NCI-H1436 (cell line): ENCODE results near the gene HES6.
"Not testable (repeated sequence)": the region's sequence is repeated elsewhere in the genome, so short reads cannot be mapped to it uniquely, and the experiment has no call there.

Experiments
- DNase-seq: peaks from one replicate; lab custom pipeline; 2025; lab: John Stamatoyannopoulos, UW

Gene HES6

GRCh38 chr2:238273433-238273832 lies 33.6 kb upstream of the HES6 start:
- not testable (repeated sequence) for DNase-seq

- DNase-seq, result no peak
Observed at GRCh38 chr2:238272156-238272555, 32.3 kb upstream of the HES6 start.

GRCh38 chr2:238271686-238272085 lies 31.8 kb upstream of the HES6 start:
- DNase-seq, result not testable (repeated sequence)

- no peak for DNase-seq
Observed at GRCh38 chr2:238271061-238271554, 31.3 kb upstream of the HES6 start.

DNA sequence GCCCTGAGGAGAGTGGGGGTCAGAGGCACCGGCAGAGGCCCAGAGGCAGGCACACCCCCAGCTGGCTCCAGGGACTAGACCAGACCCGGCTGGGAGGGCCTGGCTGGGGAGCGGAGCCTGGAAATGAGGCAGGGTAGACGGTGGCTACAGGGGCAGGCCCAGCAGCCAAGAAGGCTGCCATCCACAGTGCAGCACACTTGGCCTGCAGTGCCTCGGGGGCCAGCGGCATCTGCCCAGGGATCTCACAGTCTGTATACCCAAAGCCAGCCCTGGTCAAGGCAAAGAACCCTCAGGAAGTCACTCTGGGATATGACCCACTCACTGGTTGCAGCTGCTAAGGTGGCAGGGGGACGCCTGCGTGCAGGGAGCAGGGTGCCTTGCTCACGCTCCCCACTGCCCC lies 30.8 kb upstream of the HES6 start:
- no peak for DNase-seq

DNA sequence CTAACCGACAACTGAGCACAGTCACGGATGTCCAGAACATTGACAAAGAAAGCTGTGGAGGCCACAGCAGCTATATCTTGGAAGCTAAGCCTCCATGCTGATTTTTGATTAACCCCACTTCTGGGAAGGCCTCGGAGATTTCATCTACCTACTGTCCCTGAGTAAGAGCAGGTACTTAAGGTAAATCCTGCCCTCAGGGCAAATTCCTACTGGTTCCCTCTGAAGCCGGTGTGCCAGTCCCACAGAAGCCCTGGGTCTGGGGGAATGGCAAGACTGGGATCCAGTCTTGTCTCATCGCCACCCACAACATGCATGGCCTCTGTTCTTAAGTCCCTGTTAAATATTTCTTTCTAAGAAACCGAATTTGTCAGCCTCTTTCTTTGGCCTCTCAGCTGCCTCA lies 29.9 kb upstream of the HES6 start:
- no peak for DNase-seq

GRCh38 chr2:238267884-238268680 lies 28.2 kb upstream of the HES6 start:
- DNase-seq, result no peak

- DNase-seq, result no peak
Observed at GRCh38 chr2:238267341-238267710, 27.5 kb upstream of the HES6 start.

- DNase-seq, result no peak
Observed at GRCh38 chr2:238265605-238266004, 25.8 kb upstream of the HES6 start.

- no peak for DNase-seq
Observed at GRCh38 chr2:238264072-238264460, 24.2 kb upstream of the HES6 start.

DNA sequence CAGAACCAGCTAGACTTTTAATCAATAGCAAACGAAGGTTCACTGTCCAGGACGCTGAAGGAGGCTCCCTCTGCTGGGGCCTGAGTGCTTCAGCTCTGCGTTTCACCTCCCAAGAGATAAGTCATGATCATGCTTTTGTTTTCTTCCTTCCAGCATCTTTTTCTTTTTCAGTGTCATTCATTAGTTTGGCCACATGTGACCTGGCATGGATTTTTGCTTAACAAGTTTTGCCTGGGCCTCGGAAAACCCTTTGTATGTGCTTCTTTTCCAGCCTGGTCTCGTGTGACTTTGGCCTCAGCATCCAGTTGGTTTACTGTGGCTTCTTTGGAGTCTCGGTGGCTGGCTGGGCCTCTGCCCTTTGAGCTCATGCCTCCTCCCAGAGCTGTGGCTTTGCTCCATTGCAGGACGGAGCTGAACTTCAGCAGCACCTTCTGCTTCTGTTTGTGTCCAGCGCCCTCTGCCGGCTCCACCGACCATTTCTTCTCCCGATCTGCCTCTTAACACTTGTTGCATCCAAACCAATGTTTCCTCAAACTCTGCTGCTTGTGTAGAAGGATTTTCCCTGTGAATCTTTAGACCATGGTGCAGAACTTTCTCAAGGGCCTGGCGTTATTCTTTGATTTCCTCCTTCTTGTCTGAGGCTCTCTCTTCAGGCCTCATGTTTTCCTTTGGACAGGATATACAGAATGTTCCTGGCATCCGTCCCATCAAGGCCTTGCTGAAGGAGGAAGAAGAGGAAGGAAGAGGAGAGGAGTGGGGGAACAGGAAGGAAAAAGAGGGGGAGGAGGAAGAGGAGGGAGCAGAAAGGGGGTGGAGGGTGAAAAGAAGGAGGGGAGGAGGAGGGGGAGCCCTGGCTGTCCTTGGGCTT lies 23.6 kb upstream of the HES6 start:
- peak; percentile 48 for DNase-seq

GRCh38 chr2:238262496-238263122 lies 22.8 kb upstream of the HES6 start:
- no peak for DNase-seq

DNA sequence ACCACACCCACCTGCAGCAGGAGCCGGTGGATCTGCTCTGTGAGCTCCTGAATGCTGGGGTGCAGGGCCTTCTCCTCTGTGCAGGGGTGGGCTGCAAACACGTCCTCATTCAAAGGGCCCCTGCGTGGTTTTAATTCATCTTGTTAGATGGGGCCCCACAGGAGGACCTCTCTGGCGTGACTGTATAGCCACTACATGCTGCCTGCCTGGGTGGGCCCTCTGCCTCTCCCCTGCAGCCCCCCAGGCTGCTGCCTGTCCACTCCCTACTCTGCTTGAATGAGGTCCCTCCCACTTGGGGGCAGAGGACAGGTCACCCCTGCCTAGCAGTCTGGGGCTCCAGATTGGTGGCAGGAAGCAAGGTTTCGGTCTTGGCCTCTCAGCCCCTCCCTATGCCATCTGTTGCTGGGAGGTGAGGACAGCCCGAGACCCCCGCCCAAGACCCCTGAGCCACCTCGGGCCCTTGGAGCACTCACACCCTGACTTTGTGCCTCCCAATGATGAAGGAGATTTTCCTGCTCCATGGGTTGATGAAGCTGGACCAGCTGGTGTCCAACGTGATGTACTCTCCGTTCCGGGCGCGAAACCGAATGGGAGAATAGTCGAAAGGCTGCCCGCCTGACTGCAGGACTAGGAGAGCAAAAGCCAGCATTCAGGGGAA lies 22.0 kb upstream of the HES6 start:
- DNase-seq, result no peak

DNA sequence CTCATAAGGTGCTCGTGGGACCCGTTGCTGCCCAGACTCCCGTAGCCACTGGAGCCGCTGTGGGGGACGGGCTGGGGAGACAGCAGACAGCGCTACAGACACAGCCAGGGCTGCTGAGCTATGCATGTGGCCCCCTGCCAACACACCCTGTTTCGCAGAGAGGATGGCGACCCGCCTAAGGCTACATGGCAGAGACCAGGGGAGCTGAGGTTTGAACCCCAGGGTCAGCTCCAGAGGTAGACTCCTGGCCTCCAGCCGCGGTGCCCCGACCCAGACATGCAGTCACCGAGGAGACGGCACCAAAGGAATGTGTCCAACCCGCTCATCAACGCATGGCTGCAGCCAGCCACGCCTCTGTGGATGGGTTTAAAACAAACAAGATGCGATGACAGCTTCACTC lies 21.0 kb upstream of the HES6 start:
- DNase-seq, result no peak

DNA sequence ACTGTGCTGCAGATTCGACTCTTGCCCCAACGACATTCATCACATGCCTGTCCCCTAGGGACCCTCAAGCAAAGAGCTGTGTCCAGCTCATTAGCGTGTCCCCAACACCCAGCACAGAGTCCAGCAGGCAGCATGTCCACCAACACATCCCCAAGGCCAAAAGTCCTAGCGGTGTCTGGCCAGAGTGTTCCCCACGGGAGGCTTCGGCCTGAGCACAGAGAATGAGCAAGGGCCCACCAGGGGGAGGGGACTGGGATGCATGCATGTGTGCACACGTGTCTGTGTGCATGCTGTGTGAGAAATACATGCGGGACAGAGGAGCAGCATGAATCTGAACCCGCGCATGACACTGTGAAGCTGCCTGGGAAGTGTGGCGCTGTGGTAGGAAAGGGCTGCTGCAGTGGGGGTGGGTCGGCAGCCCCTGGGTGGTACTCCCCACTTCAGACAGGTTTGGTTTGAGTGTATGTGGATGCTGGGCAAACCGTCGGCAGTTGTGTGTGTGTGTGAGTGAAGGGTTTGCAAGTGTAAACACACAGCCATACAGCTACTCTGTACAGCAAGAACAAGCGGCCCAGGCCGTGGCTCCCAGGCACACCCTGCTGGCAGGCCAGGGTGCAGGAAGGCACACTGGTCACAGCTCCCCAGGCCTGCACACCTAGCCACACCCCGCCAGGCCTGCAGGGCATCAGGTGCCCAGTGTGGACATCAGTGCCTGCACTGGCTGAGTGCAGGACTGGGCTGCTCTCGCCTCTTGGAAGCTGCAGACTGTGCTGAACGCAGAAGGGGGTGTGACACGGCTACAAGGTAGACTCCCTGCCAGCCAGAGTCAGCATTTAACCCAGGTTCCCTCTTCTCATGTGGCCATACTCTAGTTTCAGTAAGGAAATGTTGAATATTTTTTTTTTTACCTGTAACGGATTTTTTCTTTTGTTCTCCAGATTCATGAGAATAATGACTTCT lies 19.5 kb upstream of the HES6 start:
- no peak for DNase-seq

- no peak for DNase-seq
Observed at GRCh38 chr2:238257786-238258700, 18.2 kb upstream of the HES6 start.

- peak; percentile 86 for DNase-seq
Observed at GRCh38 chr2:238256594-238257104, 16.8 kb upstream of the HES6 start.

GRCh38 chr2:238256111-238256510 lies 16.3 kb upstream of the HES6 start:
- DNase-seq, result no peak

- DNase-seq, result no peak
Observed at GRCh38 chr2:238255636-238256035, 15.8 kb upstream of the HES6 start.

- DNase-seq, result no peak
Observed at GRCh38 chr2:238255151-238255551, 15.3 kb upstream of the HES6 start.
